Smooth muscle cell (in vitro differentiated cells): ENCODE measurements around the gene ADGRL1. TPM values are rescaled to one million over a fixed set of nuclear protein-coding genes. Genes with fewer than 3 reads are reported as not detected.
"Not testable (repeated sequence)": the region's sequence is repeated elsewhere in the genome, so short reads cannot be mapped to it uniquely, and the experiment has no call there.

Source experiments
- DNase-seq: peaks from one replicate; lab custom pipeline; 2025; ENCODE audit not compliant: unreplicated experiment; lab: John Stamatoyannopoulos, UW
- H2AFZ ChIP-seq: fragments of 200-600 bp; sonication (generic); 2 replicates; pipeline ENCODE4 v1.6.0; 2016; ENCODE audit warnings: antibody characterized with exemption, low read depth, mild to moderate bottlenecking
- H3F3A ChIP-seq: fragments of 200-600 bp; sonication (generic); 2 replicates; pipeline ENCODE4 v1.6.0; 2017; ENCODE audit warnings: antibody characterized with exemption, low read depth
- H3K27ac ChIP-seq: fragments of 200-600 bp; sonication (generic); 2 replicates; pipeline ENCODE4 v1.5.1; 2016; ENCODE audit warnings: low read depth, mild to moderate bottlenecking
- H3K27me3 ChIP-seq: fragments of 200-600 bp; sonication (generic); 2 replicates; pipeline ENCODE4 v1.6.1; 2016; ENCODE audit warnings: low read depth, mild to moderate bottlenecking
- H3K36me3 ChIP-seq: fragments of 200-600 bp; sonication (generic); 2 replicates; pipeline ENCODE4 v1.5.1; 2016; ENCODE audit warnings: low read depth
- H3K4me1 ChIP-seq: fragments of 200-600 bp; sonication (generic); 2 replicates; pipeline ENCODE4 v1.5.1; 2016; ENCODE audit warnings: low read depth
- H3K4me2 ChIP-seq: fragments of 200-600 bp; sonication (generic); 2 replicates; pipeline ENCODE4 v1.6.0; 2016; ENCODE audit warnings: mild to moderate bottlenecking
- H3K4me3 ChIP-seq: fragments of 200-600 bp; sonication (generic); 2 replicates; pipeline ENCODE4 v1.5.1; 2016; ENCODE audit warnings: mild to moderate bottlenecking
- H3K79me2 ChIP-seq: fragments of 200-600 bp; sonication (generic); 2 replicates; pipeline ENCODE4 v1.6.0; 2016; ENCODE audit warnings: low read depth, mild to moderate bottlenecking
- H3K9ac ChIP-seq: fragments of 200-600 bp; sonication (generic); 2 replicates; pipeline ENCODE4 v1.6.0; 2016; ENCODE audit warnings: low read depth
- H3K9me3 ChIP-seq: fragments of 200-600 bp; sonication (generic); replicated peaks from 2 replicates; pipeline ENCODE4 v1.5.1; 2016; ENCODE audit warnings: low read depth
- H4K20me1 ChIP-seq: fragments of 200-600 bp; sonication (generic); 2 replicates; pipeline ENCODE4 v1.6.0; 2016; ENCODE audit warnings: low read depth
- WGBS: methylation state at CpG from one replicate; pipeline ENCODE4 v1.1.7; 2016; ENCODE audit warnings: low lambda C conversion rate; 5-methylcytosine and 5-hydroxymethylcytosine counted together
- polyA plus RNA-seq: library from polyadenylated mRNA; unstranded; fragments of >200 nt; fragmentation: Nextera tagmentation; extraction: Ambion mirVana; gene quantifications from 2 replicates; pipeline ENCODE4 v1.2.1, GENCODE V29; 2016
- total RNA-seq: library from RNA; depleted of rRNA; stranded (reverse); fragments of >200 nt; gene quantifications from 2 replicates; pipeline ENCODE4 v1.2.3, GENCODE V29; 2014
- TF ChIP-seq, protein P1 (sequence below): fragments of 200-600 bp; sonication (generic); IDR thresholded peaks from 2 replicates; pipeline ENCODE4 v1.5.1; 2017; ENCODE audit warnings: borderline replicate concordance, mild to moderate bottlenecking, antibody characterized with exemption; ENCODE audit not compliant: insufficient read depth, poor library complexity, severe bottlenecking

Gene ADGRL1
- total and polyA plus RNA-seq, 2 experiments from 2014 or later = 11.3 to 12.7 TPM

DNA sequence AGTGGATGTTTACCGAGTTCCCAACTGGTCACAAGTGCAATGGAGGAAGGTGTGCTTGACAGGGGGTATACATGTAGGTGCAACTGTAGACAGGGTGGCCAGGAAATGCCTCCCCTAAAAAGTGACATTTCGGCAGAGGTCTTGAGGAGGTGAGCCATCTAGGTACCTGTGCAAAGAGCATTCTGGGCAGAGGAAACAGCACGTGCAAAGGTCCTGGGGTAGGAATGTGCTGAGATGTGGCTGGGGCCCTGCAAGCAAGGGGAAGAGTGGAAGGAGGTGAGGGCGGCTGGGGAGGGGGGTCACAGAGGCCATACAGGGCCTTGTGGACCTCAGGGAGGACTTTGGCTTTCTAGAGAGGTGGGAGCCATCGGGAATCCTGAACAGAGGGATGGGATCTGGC, 8.1 kb downstream of the ADGRL1 start:
- Histone ChIP-seq H3K4me1 (no peaks in the 10 kb centered on the region), H4K20me1 (peaks cover 83% of the 10 kb centered on the region), H3K36me3 (no peaks in the 10 kb centered on the region), H3K79me2 (no peaks in the 10 kb centered on the region), H3K9ac (no peak overlapping the region), H3K4me3 (no peak overlapping the region), H3K27me3 (no peaks in the 10 kb centered on the region), H3K9me3 (no peaks in the 10 kb centered on the region), H3F3A (no peaks in the 10 kb centered on the region), H3K4me2 (no peak overlapping the region), H3K27ac (no peak overlapping the region), H2AFZ (no peak overlapping the region)
- no peak for DNase-seq
- TF ChIP-seq, protein P1, sequence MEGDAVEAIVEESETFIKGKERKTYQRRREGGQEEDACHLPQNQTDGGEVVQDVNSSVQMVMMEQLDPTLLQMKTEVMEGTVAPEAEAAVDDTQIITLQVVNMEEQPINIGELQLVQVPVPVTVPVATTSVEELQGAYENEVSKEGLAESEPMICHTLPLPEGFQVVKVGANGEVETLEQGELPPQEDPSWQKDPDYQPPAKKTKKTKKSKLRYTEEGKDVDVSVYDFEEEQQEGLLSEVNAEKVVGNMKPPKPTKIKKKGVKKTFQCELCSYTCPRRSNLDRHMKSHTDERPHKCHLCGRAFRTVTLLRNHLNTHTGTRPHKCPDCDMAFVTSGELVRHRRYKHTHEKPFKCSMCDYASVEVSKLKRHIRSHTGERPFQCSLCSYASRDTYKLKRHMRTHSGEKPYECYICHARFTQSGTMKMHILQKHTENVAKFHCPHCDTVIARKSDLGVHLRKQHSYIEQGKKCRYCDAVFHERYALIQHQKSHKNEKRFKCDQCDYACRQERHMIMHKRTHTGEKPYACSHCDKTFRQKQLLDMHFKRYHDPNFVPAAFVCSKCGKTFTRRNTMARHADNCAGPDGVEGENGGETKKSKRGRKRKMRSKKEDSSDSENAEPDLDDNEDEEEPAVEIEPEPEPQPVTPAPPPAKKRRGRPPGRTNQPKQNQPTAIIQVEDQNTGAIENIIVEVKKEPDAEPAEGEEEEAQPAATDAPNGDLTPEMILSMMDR = no peak
- WGBS = 96% methylated on average over 5 of the region's 5 CpGs

DNA sequence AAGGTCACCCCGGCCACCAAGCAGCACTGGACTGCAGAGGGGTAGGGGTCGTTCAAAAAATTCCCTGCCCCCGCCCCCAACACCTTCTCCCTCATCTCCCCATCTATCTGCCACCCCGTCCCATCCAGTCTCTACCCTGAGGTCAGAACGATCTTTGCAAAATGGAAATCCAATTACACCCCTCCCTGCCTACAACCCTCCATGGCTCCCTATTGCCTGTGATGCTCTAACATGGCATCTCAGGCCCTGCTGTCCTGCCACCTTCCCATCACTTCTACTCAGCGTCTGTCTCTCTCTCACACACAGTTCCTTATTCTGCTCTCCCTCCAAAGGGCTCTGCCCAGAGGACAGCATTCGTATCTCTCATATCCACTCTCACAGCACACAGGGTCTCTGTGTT, 8.7 kb downstream of the ADGRL1 start:
- not testable (repeated sequence) for DNase-seq, H3K79me2 ChIP-seq, H3K4me1 ChIP-seq, H3K27ac ChIP-seq, H3K9ac ChIP-seq, H3K27me3 ChIP-seq, H3K9me3 ChIP-seq, H3F3A ChIP-seq, H3K4me3 ChIP-seq, H2AFZ ChIP-seq, H3K36me3 ChIP-seq, H3K4me2 ChIP-seq
- over 99% methylated on average over 3 of the region's 7 CpGs for WGBS
- peaks cover 77% of the 10 kb centered on the region for H4K20me1 ChIP-seq

DNA sequence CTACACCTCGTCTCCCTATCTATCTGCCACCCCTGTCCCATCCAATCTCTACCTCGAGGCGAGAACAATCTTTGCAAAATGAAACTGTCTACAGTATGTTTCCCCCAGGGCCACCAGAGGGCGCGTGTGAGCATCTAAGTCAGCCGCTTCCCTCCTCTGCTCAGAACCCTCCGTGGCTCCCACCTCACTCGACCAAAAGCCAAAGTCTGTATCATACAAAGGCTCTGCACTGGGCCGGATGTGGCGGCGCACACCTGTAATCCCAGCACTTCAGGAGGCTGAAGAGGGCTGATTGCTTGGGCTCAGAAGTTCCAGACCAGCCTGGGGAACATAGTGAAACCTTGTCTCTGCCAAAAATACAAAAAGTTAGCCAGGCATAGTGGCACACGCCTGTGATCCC, 9.9 kb downstream of the ADGRL1 start:
- H3K4me2 ChIP-seq = not testable (repeated sequence)
- TF ChIP-seq, protein P1 = peak; percentile 62

DNA sequence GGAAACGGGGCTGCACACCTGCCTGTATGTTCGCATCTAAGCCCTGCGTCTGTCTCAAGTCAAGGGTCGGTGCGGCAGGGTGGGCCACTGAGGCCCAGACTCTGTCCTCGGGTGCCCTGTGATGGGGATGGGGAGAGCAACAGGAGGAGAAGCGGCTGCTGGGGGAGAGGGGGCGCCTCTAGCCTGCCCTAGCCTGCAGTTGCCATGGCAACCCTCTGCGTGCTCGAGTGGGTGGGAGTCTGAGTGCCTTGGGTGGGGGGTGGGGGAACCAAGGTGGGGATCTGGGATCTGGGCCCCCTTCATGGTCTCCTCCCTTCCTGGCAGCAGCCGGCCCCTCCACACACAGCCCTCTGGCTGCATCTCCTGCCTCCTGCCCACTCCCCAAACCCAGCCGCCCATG, 10.8 kb downstream of the ADGRL1 start:
- H3K4me3 ChIP-seq, H3K79me2 ChIP-seq, H3K27ac ChIP-seq, H2AFZ ChIP-seq, H3K27me3 ChIP-seq, DNase-seq, H3F3A ChIP-seq, H3K4me1 ChIP-seq, H3K4me2 ChIP-seq, H3K36me3 ChIP-seq, H3K9ac ChIP-seq, H3K9me3 ChIP-seq: not testable (repeated sequence)
- WGBS = 97% methylated on average over 12 of the region's 12 CpGs
- H4K20me1 ChIP-seq = peaks cover 61% of the 10 kb centered on the region

More for the DNA sequence above, 9.9 kb downstream of the ADGRL1 start:
- H3K27me3 ChIP-seq, H3K4me3 ChIP-seq, H2AFZ ChIP-seq, H3K79me2 ChIP-seq, H3K9ac ChIP-seq, H3K36me3 ChIP-seq, H3K27ac ChIP-seq, H3K9me3 ChIP-seq, H3K4me1 ChIP-seq, H3F3A ChIP-seq: not testable (repeated sequence)
- peaks cover 65% of the 10 kb centered on the region for H4K20me1 ChIP-seq
- WGBS = 52% methylated on average over 12 of the region's 12 CpGs
- peak; percentile 13 for DNase-seq

DNA sequence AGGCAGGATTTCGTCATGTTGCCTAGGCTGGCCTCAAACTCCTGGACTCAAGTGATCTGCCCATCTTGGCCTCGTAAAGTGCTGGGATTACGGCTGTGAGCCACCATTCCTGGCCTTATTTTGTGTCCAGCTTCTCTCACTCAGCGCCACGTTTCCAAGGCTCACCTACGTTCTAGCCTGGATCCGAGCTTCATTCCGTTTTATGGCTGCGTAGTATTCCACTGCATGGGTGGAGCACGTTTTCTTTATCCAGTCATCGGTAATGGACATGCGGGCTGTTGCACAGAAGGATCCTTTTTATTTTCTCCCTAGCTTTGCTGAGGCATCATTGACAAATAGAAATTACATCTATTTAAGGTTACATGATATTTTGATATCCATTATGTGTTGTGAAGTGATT, 16.6 kb downstream of the ADGRL1 start:
- Histone ChIP-seq H3K79me2 (peaks cover 5% of the 10 kb centered on the region), H3K4me3 (no peak overlapping the region), H2AFZ (no peak overlapping the region), H3K4me2 (no peak overlapping the region), H3K27ac (no peak overlapping the region), H3K27me3 (no peaks in the 10 kb centered on the region), H3K36me3 (no peaks in the 10 kb centered on the region), H4K20me1 (peaks cover 48% of the 10 kb centered on the region), H3K4me1 (no peaks in the 10 kb centered on the region), H3F3A (no peaks in the 10 kb centered on the region), H3K9ac (no peak overlapping the region), H3K9me3 (no peaks in the 10 kb centered on the region)
- TF ChIP-seq, protein P1 = no peak
- no peak for DNase-seq
- 95% methylated on average over 12 of the region's 12 CpGs for whole genome bisulfite sequencing

DNA sequence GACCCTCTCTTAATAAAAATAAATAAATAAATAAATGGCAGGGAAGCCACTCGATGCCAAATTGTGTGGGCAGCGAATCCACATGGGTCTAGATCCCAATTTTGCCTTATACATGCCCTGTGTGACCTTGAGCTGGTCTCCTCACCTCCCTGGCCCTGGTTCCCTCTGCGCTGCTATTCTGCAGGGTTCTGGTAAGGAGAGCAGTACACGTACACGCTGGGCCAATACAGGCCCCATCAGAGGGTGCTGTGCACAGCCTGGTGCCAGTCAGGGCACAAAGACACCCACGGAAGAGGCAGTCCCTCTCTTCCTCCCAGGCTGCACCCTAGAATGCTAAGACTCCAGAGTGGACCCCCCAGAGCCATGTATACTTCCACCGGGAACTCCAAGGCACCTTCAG, 17.9 kb downstream of the ADGRL1 start:
- H3K9me3 ChIP-seq = not testable (repeated sequence)

More for the DNA sequence above, 17.9 kb downstream of the ADGRL1 start:
- not testable (repeated sequence) for H3K27ac ChIP-seq, H3K4me1 ChIP-seq, H3K36me3 ChIP-seq, H3K4me3 ChIP-seq, H3K4me2 ChIP-seq, H3K27me3 ChIP-seq, DNase-seq, H3F3A ChIP-seq, H3K9ac ChIP-seq, H3K79me2 ChIP-seq, H2AFZ ChIP-seq
- WGBS = 97% methylated on average over 7 of the region's 7 CpGs
- H4K20me1 ChIP-seq = peaks cover 52% of the 10 kb centered on the region
